Putamen (tissue), 1 donor: ENCODE measurements around the gene ZNF132.
"Not testable (repeated sequence)": the region's sequence is repeated elsewhere in the genome, so short reads cannot be mapped to it uniquely, and the experiment has no call there.

Experiments
- DNase-seq: peaks from one replicate; pipeline ENCODE4 v3.0.0-alpha.2; 2016; ENCODE audit warnings: low spot score

Gene ZNF132

DNA sequence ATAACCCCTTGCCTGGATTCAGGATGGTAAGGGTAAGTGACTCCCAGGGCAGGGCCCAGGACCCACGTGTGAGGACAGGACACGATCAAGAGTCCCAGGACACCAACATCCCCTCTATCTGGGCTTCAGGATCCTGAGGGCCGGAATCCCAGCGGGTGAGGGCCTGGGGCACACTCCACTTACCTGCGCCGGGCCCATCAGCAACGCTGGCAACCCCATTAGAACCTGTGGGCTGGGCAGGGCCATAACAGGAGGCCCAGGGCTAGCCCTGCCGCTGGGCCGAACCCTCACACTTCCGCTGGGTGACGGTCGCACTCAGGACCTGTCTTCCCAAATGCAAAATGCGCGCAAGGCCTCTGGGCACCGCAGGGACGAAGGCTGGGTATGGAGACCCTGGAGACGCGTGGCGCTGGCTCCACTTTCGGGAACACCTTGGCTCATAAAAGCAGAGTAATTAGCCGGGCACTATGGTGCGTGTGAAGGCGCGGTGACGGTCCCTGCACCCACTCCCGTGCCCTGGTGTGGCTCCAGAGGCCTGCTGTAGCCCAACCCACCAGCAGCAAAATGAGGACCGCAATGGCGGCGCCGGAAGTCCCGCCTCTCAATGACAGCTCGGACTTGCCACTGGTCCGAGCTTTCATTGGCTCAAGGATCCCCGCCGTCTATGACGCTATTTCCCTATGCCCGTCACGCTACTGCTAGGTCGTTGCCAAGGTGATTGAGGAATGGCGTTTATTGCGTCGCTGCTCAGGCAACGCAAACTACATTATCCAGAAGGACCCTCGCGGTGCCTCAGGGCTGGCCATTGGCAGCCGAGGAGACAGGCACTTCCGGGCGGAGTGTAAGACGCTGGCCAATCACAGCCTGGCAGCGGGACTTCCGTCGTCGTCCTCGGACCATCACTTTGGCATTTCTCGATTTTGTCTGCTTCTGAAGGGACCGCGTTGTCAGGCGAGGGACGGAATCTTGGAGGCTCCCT, at the start of gene ZNF132:
Gene ZNF132 (minus strand): TSS at position 578 of the 979 bp plus-strand sequence. CDS start 332 bp downstream, at position 246.
- DNase-seq, result peak; percentile 100

DNA sequence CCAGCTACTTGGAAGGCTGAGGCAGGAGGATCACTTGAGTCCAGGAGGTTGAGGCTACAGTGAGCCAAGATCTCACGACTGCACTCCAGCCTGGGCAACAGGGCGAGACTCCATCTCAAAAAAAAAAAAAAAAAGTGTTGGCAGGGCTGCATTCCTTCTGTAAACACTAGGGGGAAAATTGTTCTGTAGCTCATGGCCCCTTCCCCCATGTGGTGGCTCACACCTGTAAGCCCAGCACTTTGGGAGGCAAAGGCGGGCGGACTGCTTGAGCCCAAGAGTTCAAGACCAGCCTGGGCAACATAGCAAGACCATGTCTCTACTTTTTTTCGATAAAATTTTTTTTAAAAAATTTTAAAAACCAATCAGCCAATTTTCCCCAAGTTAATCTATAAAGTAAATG, 44.4 kb upstream of the ZNF132 start:
- DNase-seq, result not testable (repeated sequence)

DNA sequence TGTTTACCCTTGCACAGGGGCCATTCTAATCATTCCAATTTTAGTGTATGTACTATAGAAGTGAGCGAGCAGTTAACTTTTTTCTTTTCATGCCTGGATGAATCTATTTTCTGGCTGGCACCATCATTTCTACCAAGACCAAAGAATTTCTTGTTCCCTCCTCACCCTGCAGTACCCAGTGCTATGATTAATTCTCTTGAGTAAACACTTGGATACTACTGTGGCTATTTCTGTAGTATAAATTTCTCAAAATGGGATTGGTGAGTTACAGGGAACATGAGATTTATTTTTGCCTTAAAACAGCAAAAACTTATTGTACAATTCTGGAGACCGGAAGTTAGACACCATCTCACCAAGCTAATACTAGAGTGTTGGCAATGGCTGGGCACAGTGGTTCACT, 43.8 kb upstream of the ZNF132 start:
- no peak for DNase-seq

DNA sequence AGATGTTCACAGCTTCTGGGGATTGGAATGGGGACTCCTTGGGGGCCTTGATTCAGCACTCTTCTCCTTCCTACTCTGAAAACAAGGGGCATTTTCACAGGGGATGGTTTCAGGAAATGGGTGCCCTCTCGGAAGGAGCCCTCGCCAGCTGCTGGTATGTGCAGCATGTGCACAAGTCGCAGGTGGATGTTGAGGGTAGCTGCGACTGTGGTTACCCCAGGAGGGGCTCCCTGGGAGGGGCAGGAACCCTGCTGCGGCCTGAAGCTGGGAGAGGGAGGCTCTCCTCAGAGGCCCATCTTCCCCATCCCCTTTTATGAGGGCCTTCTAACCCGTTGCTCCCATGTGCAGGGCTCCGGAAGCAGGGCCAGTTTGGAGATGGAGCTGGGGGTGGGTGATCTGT, 42.4 kb upstream of the ZNF132 start:
- DNase-seq, result no peak

DNA sequence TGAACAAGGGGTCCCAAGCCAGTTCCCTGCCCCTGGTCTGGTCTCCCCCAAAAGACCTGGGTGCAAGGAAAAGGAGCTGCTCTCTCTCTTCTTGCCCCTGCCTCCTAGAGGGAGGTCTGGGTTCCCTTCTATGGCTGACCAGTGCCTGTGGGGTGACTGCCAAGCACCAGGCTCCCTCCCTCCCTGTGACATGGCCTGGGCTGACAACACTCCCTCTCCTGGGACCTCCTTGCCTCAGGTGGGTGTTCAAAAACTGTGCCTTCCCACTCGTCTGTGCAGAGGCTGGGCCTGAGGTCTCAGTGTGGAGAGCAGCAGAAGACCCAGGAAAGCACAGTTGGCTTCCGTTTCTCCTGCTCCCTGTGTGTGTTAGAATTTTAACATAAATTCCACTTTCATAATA, 40.9 kb upstream of the ZNF132 start:
- no peak for DNase-seq

DNA sequence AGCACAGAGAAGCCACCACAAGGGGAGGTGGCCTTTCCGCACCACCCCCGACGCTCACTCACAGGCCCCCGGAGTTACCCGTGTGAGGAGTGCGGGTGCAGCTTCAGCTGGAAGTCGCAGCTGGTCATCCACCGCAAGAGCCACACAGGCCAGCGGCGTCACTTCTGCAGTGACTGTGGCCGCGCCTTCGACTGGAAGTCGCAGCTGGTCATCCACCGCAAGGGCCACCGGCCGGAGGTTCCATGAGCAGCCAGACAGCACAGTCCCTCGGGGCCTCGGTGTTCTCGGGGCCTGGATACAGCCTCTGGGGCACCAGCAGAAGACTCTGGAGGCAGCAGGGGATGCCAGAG, 40.5 kb upstream of the ZNF132 start:
- DNase-seq, result no peak

DNA sequence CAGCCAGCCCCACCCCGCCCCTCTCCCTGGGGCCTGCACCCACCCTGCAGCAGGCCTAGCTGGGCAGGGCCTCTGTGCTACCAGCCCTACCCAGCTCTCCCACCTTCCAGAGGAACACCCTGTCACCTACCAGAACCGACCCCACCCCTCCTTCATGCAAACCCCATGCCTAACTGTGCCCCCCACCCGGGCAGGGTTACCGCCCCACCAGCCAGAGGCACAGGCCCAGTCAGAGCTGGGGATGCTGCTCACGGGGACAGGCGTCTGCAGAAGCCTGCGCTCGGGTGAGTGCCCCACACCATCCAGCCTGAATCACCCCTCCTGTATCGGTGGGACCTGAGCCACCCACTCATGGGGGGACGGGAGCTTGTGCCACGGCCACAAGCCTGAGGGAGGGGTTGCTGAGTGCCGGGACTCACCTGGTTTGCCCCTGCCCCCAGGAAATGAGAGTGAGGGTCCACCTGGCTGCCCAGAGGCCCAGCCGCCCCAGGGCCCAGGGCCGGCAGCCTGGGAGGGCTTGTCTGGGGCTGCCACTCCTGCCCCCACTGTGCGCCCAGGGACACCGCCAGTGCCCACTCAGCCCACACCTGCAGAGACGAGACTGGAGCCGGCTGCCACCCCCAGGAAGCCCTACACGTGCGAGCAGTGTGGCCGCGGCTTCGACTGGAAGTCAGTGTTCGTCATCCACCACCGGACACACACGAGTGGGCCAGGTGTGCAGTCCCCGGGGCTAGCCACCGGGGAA, 40.0 kb upstream of the ZNF132 start:
- DNase-seq, result no peak

DNA sequence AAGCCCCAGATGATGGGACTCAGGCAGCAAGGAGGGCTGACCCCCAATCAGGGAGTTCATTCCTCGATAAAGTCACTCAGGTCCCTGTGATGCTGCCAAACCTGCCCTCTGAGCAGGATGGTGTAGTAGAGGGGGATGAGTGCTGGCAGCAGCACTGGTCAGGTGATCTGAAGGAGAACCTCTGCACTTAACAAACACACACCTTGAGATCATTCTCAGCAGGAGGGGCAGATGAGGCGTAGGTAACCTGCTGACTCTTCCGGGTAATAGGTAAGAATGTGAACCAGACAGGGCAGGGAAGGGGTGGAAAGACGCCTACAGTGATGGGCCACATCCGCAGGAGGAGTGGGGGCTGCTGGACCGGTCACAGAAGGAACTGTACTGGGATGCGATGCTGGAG, 39.4 kb upstream of the ZNF132 start:
- no peak for DNase-seq

DNA sequence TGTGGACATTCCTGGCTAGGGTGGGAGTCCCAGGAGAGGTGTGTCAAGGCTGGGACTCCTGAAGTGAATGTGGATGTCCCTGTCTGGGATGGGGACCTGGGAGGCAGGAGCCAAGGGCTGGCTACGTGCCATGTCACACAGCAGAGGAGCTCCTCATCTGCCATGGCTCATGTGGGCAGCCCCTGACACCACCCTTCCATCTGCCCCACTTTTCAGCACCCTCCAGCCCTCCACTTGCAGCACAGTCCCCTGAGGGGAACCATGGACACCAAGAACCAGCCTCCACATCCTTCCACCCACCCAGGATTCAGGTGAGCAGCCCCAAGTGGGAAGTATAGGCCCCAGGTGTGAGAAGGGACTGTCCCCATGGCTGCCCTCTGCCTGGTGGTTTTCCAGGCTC, 37.9 kb upstream of the ZNF132 start:
- no peak for DNase-seq

DNA sequence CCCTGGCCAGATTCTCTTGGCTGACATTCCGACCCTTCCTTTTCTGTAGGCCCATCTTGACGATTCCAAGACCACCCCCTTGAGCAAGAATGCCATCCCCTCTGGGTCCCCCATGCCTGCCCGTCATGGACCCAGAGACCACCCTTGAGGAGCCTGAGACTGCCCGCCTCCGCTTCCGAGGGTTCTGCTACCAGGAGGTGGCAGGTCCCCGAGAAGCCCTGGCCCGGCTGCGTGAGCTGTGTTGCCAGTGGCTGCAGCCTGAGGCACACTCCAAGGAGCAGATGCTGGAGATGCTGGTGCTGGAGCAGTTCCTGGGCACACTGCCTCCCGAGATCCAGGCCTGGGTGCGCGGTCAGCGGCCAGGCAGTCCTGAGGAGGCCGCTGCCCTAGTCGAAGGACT, 37.2 kb upstream of the ZNF132 start:
- no peak for DNase-seq

DNA sequence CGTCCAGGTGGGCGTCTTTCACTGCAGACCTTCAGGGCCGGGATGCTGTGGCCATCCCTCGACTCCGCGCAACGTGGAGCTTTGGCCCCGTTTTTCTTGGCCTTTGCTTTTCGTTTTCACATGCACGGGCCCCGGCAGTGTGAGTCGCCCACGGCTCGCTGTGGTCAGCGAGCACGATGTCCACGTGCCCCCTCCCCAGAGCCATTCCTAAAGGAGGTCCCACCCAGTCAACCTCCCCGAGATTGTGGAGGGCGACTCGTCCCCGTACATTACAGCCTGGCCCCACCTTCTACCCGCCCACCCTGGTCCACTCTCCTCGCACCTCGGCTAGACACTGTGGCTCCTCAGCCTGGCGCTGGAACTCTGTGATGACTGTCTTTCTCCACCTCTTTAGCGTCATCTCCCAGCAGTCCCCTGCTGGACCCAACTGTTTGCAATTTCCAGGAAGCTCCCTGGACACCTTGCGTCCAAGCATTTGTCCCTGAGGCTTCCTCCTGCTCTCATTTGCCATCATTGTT, 36.6 kb upstream of the ZNF132 start:
- no peak for DNase-seq

DNA sequence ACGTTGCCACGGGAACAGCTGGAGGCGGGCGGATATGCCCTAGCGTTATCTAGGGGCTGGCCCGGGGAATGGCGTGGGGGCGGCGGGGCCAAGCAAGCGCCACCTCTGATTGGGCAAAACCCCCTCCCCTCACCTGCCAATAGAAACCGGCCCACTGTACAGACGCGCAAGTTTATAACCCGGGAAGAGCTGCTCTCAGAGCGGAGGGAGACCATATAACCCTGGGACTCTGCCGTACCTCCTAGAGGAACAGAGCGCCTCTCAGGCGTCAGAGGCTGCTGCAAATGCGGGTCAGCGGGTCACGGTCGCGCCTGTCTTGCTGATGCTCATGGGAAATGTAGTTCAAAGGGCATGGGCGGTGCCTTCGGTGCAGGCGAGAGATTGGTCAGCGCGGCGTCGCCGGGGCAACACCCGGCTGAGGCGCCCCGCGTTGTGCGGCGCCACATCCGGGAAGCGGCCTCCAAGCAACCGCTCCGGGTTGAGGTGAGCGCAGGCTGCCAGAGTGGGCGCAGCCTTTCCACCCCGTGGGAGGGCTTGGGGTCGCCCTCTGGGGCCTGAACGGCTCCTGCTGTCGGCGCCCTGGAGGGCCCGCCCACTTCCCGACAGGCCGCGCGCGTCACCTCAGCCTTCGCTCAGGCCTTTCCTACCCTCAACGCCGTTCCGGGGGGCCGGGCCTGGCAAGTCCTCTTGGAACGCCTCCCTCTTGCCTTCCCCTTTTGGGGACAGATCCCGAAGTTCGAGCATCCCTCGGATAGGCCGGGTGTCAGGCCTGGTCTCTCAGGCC, 36.0 kb upstream of the ZNF132 start, which contains the start of gene ZNF446:
Gene ZNF446 (plus strand): TSS at position 639 of the 784 bp plus-strand sequence. CDS start 867 bp downstream, outside the sequence.
- DNase-seq, result peak; percentile 97

DNA sequence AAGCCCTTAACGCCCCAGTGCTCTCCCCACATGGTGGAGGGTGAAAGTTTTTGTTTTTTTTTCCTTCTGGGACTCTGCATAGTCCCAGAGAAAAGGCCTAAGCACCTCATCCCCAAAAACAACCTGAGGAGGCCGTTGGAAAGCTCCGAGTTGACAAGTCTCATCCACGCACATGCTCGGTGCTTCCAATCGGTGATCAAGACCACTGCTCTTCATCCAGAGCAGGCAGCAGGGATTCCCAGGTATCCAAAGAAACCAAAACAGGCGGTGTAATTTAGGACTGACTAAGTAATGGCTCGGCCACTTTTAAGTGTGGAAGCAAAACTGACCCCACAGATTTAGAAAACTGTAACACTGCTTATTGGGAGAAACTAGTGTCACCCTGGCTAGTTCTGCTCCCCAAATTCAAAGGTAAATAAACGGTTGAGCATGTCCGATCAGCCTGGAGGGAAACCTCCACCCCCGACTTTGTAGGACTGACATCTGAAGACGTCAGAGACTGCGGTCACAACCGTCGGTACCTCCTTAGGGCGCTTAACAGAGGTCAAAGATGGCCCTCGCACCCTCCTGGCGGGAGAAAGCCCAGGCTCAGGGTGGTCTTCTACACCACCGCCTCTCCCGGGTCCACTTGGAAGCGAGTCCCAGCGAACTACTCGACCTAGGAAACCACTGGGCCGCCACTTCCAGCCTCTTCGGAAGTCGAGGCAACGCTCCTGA, 35.2 kb upstream of the ZNF132 start:
- DNase-seq, result no peak

DNA sequence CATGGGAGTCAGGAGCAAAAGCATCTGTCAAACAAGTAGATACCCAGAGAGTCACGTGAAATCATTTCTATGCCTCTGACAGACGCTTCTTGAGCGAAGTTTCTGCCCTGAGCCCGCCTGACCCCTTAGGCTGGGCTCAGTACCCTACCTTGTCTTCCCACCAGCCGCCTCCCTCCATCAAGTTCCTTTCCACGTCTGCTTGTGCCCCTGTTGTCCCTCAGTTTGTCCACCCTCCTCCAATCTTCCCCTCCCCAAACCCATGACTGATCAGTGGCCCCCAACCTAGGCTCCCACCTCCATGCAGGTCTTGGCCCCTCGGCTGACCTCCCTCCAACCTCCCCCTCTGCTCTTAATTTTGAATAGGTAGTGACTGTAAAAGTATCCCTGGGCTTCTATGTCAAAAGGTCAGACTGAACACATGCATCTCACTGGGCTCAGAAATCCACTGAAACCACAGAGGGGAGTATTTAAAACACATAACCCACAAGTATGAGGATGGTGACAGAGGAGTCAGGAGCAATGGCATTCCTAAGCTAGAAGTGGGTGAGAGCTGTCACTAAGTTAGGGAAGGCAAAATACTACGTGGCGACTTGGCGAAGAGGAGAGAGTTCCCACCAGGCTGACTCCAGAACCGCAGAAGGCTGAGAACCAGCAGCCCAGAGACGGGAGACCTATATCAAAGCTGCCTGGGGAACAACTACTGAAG, 34.5 kb upstream of the ZNF132 start:
- DNase-seq, result no peak

DNA sequence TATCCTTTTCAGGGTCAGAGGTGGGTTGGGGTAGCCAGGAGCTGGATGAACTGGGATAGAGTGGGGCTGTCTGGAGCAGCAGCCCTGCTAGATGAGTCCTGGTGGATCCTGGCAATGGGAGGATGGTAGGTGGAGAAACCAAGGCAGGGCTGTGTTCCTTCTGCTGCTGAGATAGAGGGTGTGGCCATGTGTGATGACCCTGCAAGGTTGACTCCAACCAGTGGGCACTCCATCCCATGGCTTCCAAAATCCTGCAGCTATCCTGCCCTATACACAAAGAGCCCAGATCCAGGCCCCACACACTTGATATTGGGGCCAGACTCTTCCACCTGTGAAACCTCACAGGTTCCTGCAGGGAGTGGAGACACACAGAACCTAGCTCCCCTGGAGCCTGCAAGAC, 33.8 kb upstream of the ZNF132 start:
- no peak for DNase-seq

DNA sequence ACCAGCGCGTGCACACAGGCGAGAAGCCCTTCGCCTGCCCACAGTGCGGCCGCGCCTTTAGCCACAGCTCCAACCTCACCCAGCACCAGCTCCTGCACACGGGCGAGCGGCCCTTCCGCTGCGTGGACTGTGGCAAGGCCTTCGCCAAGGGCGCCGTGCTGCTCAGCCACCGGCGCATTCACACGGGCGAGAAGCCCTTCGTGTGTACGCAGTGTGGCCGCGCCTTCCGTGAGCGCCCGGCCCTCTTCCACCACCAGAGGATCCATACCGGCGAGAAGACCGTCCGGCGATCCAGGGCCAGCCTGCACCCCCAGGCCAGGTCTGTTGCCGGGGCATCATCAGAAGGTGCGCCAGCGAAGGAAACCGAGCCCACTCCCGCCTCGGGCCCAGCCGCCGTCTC, 31.8 kb upstream of the ZNF132 start:
- DNase-seq, result no peak

DNA sequence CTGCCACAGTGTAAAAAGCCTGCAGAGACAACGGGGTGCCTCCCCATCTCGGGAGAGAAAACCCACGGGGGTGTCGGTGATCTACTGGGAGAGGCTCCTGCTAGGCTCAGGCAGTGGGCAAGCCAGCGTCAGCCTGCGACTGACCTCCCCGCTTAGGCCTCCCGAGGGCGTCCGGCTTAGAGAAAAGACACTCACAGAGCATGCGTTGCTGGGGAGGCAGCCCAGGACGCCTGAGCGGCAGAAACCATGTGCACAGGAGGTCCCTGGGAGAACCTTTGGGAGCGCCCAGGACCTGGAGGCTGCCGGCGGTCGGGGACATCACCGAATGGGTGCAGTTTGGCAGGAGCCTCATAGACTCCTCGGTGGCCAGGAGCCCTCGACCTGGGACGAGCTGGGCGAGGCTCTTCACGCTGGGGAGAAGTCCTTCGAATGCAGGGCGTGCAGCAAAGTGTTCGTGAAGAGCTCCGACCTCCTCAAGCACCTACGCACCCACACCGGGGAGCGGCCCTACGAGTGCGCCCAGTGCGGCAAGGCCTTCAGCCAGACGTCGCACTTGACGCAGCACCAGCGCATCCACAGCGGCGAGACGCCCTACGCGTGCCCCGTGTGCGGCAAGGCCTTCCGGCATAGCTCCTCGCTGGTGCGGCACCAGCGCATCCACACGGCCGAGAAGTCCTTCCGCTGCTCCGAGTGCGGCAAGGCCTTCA, 31.0 kb upstream of the ZNF132 start:
- not testable (repeated sequence) for DNase-seq

DNA sequence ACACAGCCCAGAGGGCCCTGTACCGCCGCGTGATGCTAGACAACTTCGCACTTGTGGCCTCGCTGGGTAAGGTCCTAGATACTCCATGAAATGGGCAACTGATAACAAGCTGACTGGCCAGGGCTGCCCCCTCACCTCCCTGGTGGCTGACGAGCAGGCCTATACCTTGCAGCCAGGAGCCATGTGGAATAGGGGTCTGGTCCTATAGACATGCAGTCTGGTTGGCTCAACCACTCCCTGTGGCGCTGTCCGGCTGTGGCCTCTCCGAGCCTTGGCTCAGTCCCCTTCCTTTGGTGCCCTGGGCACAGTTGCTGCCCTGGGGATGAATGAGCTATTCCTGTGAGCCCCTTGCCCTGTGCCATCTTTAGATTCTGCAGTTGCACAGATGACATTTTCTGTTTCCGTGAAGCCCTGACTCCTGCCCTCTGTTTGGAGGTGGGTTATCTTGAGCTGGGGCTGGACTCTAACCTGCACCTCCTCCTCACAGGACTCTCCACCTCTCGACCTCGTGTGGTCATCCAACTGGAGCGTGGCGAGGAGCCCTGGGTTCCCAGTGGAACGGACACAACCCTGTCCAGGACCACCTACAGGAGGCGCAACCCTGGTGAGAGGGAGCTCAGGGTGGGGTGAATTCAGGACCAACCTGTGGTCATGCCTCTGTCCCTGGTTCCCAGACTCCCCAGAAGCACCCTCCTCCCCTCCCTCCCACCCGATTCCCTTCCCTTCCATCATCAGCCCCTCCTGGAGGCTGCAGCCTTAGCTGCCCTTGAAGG, 29.5 kb upstream of the ZNF132 start:
- DNase-seq, result no peak

DNA sequence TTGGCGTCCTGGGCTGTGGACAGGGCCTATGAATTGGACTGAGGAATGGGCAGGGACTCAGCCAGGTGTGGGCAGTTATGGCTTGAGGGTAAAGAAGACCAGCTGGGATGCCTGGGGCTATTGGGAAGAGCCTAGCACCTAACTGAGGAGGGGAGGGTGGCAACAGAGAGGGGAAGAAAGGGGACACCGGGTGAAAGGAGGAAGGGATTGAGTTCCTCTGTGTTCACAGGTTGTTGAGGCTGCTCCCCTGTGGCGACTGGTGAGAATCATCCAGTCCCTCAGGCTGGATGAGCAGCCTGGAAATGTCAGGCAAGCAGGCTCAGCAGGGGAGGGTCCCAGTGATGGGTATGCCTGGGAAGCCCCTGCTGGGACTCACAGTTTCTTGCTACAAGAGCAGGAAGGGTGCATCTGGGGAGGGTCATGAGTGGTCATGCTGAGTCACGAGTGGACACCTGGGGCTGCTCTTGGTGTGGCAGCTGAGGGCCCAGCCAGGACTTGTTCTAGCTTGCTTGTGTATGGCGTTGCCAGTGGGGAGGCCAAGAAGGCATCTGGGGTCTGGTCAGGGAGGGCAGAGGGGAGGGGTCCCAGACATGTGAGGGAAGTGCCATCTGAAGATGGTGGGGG, 28.4 kb upstream of the ZNF132 start:
- DNase-seq, result no peak
